Pons (tissue), 1 donor: ENCODE results near the gene PHB1.
A peak's percentile ranks its signal among the peaks of the same experiment; 100 is the strongest.

ENCODE experiments used
- DNase-seq: peaks from one replicate; pipeline ENCODE4 v3.0.0-alpha.2; 2016; ENCODE audit warnings: low spot score

Gene PHB1

GRCh38 chr17:49414622-49415350 is at the start of gene PHB1:
Gene PHB1 (minus strand): TSS chr17:49414882. CDS start chr17:49413264, 1,618 bp downstream.
- DNase-seq = peak; percentile 99

GRCh38 chr17:49464049-49464448 is 49.4 kb upstream of the PHB1 start:
- DNase-seq = no peak

GRCh38 chr17:49461580-49461979 is 46.9 kb upstream of the PHB1 start:
- no peak for DNase-seq

GRCh38 chr17:49460401-49460800 is 45.7 kb upstream of the PHB1 start:
- no peak for DNase-seq

GRCh38 chr17:49459401-49459984 is 44.8 kb upstream of the PHB1 start:
- no peak for DNase-seq

GRCh38 chr17:49457564-49458535 is 43.2 kb upstream of the PHB1 start:
- DNase-seq = no peak

- no peak for DNase-seq
Measured at GRCh38 chr17:49456183-49456965, 41.7 kb upstream of the PHB1 start.

GRCh38 chr17:49455272-49455861 is 40.7 kb upstream of the PHB1 start:
- DNase-seq = no peak

- DNase-seq = peak; percentile 89
Measured at GRCh38 chr17:49454050-49454449, 39.4 kb upstream of the PHB1 start.

GRCh38 chr17:49452661-49453060 is 38.0 kb upstream of the PHB1 start:
- no peak for DNase-seq

- DNase-seq = no peak
Measured at GRCh38 chr17:49452201-49452600, 37.5 kb upstream of the PHB1 start.

- DNase-seq = no peak
Measured at GRCh38 chr17:49450735-49451134, 36.1 kb upstream of the PHB1 start.

- DNase-seq = no peak
Measured at GRCh38 chr17:49450181-49450580, 35.5 kb upstream of the PHB1 start.

- no peak for DNase-seq
Measured at GRCh38 chr17:49447628-49448302, 33.1 kb upstream of the PHB1 start.

GRCh38 chr17:49445591-49445990 is 30.9 kb upstream of the PHB1 start:
- no peak for DNase-seq

GRCh38 chr17:49444384-49444783 is 29.7 kb upstream of the PHB1 start:
- DNase-seq = no peak

GRCh38 chr17:49443862-49444261 is 29.2 kb upstream of the PHB1 start:
- no peak for DNase-seq

- DNase-seq = no peak
Measured at GRCh38 chr17:49442041-49442440, 27.4 kb upstream of the PHB1 start.

GRCh38 chr17:49441578-49441977 is 26.9 kb upstream of the PHB1 start:
- DNase-seq = no peak

- DNase-seq = no peak
Measured at GRCh38 chr17:49440581-49440980, 25.9 kb upstream of the PHB1 start.
